ENCODE results near the gene TRMT11.
"Not testable (repeated sequence)": the region's sequence is repeated elsewhere in the genome, so short reads cannot be mapped to it uniquely, and the experiment has no call there.

TRMT11 gene

GRCh38 chr6:125986301-125987025 is at the start of gene TRMT11:
Gene TRMT11 (plus strand): TSS chr6:125986540. CDS start chr6:125986551, 11 bp downstream.
- DNase-seq, result peak; percentile 92

DNA sequence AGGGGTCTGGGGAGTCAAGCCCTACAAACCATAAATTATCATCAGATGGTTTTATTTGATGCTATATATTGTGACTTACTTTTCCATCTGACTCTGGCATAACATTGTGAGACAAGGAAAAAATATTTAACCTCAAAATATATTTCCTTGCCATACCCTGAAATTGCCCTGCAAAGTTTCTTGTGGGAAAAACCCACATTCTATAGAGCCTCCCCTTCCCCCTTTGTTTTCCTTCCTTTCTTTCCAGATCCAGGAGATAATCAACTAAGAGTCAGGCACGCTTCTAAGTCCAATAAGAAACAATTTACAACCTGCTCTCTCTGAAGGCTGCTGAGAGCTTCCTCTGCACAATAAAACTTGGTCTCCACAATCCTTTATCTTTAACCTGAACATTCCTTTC is 47.3 kb upstream of the TRMT11 start:
- DNase-seq, result no peak

- DNase-seq, result no peak
These were observed 46.5 kb upstream of the TRMT11 start for GRCh38 chr6:125939791-125940190.

DNA sequence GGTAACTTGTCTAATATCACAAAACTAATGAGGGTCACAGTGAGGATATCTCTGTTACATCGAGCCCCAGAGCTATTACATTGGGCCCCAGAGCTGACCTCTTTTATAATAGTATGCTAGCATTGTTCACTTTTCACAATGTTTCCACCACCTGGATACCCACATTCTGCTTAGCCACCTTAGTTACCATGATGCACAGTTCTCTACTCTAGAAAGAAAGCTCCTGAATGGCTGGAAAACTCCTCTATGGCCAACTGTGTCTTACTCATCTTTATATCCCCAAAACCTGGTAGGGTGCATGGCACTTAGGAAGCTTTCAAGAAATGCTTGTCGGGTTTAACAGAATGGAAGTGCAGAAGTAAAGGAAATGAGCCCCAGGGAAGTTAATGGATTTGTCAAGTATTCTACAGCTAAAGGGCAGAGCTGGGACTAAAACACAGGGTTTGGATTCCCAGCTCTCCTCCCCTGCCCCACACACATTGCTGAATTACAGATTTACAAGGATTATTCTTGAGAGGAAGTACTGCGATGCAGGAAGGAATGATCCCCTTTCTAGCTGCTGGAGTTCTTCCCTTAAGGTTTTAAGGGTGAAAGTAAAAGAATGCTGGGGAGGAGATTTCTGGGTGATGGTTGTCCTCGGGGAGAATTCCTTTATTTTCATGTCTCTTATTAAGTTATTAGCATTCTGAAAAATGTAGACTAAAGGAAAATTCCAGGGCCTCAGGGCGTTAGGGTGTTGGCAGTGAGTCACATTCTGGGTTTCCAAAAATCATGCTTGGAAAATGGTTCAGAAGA is 45.9 kb upstream of the TRMT11 start:
- DNase-seq, result no peak

DNA sequence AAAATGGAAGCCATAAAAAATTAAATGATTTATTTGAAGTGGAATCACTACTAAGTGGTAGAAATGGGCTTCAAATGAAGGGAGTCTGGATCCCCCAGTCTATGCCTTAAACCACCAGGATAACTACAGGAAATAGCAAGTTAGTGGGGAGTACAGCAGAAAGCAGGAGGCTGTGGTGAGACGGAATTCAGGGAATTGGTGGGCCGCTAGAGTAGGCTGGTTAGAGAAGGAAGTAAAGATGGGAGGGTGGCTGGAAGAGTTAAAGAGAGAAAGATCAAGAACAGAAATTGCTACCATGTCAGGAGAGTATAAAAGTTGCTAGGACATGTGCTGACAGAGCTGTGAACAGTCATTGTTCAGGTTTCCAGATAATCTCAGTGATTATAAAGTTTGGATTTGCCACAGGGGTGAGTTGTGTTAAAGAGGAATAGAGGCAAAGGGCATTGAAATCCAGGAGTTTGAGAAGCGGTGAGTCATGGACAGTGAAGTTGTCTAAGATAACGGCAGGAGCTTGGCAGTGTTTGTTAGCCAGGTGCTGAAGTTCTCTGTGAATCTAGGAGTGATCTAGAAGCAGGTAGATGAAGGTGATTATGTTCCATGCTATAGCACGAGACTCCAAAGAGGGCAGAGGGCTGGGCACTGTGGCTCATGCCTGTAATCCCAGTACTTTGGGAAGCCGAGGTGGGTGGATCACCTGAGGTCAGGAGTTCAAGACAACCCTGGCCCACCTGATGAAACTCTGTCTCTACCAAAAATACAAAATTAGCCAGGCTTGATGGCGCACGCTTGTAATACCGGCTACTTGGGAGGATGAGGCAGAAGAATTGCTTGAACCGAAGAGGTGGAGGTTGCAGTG is 43.4 kb upstream of the TRMT11 start:
- no peak for DNase-seq

GRCh38 chr6:125943528-125944433 is 42.6 kb upstream of the TRMT11 start:
- no peak for DNase-seq

DNA sequence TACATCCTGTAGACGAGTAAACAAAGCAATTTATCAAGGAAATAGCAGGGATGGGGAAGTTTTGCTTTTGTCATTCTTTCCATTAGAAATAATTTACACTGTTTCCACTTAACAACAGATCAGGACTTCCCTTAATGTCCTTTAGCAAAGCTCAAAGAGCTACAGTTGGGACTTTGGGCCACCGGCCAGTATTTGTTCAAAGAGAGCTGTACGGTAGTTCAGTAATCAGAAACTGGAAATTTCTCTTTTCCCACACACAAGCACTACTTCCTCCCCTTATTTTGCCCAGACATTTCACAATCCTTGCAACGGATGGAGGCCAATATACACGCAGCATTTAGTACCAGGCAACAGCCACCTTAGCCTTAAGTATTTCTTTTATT is 41.9 kb upstream of the TRMT11 start:
- peak; percentile 34 for DNase-seq

DNA sequence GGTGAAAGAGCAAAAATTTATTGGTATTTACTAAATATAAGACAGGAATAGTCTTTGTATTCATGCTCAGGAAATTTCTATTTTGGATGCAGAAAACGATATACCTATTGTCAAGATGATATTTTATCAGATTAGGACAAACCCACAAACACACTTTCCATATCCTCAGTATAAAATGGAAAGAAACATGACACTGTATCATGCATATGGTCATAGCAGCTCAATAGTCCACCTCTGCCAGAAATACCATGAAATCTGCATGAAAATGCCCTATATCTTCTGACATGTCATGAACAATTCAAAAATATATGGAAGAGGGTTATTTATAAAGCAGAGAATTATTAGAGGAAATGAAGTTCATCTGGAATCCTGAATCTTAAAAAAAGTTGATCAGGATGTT is 41.4 kb upstream of the TRMT11 start:
- no peak for DNase-seq

DNA sequence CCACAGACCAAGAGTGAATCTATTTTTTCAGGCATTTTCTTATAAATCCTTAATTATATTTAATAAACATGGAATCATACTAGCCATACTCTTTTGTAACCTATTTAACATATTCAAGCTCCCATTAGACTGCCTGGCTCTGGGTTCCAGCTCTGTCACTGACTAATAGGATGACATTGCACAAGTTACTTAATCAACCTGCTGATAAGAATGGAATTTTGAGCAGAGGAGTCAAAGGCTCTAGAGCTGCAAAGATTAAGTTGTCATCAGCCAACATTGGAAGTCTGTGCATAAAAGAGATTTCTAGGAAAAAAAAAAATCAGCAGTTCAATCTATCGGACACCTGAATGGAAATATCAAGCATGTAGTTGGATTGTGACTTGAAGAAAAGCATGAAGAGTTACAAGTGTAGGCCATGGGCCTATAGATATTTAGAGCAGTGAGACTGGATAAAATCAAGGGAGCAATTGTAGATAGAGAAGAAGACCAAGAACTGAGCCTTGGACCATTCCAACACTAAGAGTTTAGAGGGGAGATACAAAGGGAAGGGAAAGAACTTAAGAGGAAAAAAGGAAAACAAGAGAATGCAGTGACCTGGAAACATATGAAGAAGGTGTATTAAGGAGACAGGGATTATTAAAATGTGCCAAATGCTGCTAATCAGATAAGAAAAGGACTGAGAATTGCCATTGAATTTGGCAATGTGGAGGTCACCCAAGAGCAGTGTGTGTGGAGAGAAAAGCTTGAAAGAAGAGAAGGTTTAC is 40.8 kb upstream of the TRMT11 start:
- no peak for DNase-seq

DNA sequence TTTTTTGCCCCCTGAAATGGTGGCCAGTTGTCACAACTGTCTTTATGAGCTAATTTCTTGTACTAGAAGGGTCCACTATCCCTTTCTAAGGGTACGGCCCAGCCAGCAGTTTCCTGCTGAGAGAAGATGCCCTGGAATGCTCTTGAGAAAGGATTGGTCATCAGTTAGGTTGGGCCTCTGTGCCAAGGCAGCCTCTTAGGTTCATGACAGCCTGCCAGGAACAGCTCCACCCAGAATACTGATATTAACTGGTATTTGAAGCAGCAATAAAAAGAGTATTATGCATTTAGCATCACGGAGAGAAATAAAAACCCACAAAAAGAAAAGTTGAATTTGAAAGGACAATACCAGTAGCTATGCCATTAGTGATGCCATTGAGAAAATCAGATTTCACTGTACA is 38.7 kb upstream of the TRMT11 start:
- no peak for DNase-seq

GRCh38 chr6:125948455-125948854 is 37.9 kb upstream of the TRMT11 start:
- DNase-seq, result no peak

DNA sequence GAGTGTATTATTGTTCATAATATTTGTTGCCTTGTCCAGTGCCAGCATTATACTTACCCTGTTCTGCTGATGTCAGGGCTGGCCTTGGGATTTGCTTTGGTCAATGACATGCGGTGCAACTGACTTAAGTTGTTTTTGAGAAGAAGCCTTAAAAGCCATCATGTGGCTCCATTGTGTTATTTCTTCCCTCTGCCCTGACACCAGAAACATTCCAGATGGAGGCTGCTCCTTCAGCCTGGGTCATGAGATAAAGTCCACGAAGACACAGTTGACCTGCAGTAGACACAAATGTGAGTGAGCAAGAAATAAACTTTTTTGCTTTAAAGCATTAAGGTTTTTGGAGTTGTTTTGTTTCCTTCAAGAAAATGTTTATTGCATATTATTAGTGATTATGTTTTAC is 37.3 kb upstream of the TRMT11 start:
- no peak for DNase-seq

- no peak for DNase-seq
These were observed 36.0 kb upstream of the TRMT11 start for GRCh38 chr6:125950293-125950692.

- not testable (repeated sequence) for DNase-seq
These were observed 35.6 kb upstream of the TRMT11 start for GRCh38 chr6:125950716-125951115.

- no peak for DNase-seq
These were observed 35.0 kb upstream of the TRMT11 start for GRCh38 chr6:125951323-125951722.

- no peak for DNase-seq
These were observed 33.4 kb upstream of the TRMT11 start for GRCh38 chr6:125952764-125953501.

GRCh38 chr6:125953502-125953875 is 32.9 kb upstream of the TRMT11 start:
- DNase-seq, result no peak

DNA sequence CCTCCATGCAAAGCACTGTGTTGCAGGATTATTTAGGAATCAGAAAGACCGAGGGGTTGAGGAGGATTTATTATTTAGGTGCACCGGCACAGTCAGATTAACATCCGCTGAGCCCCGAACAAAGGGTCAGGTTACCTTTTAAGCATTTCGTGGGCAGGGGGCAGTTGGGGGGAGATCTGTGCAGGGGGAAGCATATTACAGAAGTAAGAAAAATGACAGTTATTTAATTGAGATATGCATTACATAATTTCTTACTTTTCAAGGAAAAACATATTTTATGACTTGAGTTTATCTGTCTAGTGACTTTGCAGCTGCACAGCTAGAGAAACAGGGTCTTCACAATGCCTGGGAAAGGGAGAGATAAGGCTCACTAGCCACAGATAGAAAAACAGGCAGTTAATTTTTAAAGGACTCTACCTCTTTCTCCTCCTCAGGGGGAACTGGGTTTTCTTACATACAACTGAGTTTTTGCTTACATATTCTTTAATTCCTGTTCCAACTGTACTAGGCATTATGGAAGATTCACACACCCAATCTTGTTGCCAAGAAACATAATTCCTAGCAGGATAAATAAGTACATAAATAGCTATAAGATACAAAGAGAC is 31.5 kb upstream of the TRMT11 start:
- DNase-seq, result no peak

GRCh38 chr6:125955973-125956372 is 30.4 kb upstream of the TRMT11 start:
- no peak for DNase-seq
